ENCODE results near the gene ZNF593. TPM values are rescaled to one million over a fixed set of nuclear protein-coding genes. Genes with fewer than 3 reads are reported as not detected.

Gene ZNF593
- total RNA-seq, 4 donors from 2014 or later = 10.4 to 41.6 (median 22.5) TPM

- 73% methylated on average over 5 of the region's 5 CpGs for WGBS
- H3K4me1 ChIP-seq = no peaks in the 10 kb centered on the region
- H3K9me3 ChIP-seq = no peaks in the 10 kb centered on the region
- H3K27me3 ChIP-seq = no peaks in the 10 kb centered on the region
- DNase-seq (ENCODE audit: extremely low spot score) = no peak
- TF ChIP-seq POLR2AphosphoS5 (IDR thresholded peaks at IDR 0.05) (no peak), EP300 (IDR thresholded peaks at IDR 0.05) (no peak), POLR2A (IDR thresholded peaks at IDR 0.05; ENCODE audit: low read depth) (no peak), CTCF (IDR thresholded peaks at IDR 0.05) (no peak)
- no peak overlapping the region for H3K4me3 ChIP-seq
- intact Hi-C loops (cut with DNase I) = no loop called here
- H3K36me3 ChIP-seq = no peaks in the 10 kb centered on the region
- H3K27ac ChIP-seq (replicated peaks in 1 of 4) = no peak overlapping the region
These were observed 40.6 kb downstream of the ZNF593 start for GRCh38 chr1:26210147-26210870.

GRCh38 chr1:26212726-26213125 lies 43.0 kb downstream of the ZNF593 start:
- H3K4me3 ChIP-seq = no peak overlapping the region
- DNase-seq (ENCODE audit: extremely low spot score) = no peak
- no peaks in the 10 kb centered on the region for H3K4me1 ChIP-seq
- no peaks in the 10 kb centered on the region for H3K36me3 ChIP-seq
- WGBS = 90% methylated on average over 5 of the region's 5 CpGs
- H3K27ac ChIP-seq (replicated peaks in 1 of 4) = no peak overlapping the region
- intact Hi-C loops (cut with DNase I) = no loop called here
- TF ChIP-seq EP300 (IDR thresholded peaks at IDR 0.05) = no peak
- no peak for TF ChIP-seq POLR2AphosphoS5 (IDR thresholded peaks at IDR 0.05)
- TF ChIP-seq POLR2A (IDR thresholded peaks at IDR 0.05; ENCODE audit: low read depth) = no peak
- no peak for TF ChIP-seq CTCF (IDR thresholded peaks at IDR 0.05)
- no peaks in the 10 kb centered on the region for H3K9me3 ChIP-seq
- H3K27me3 ChIP-seq = peaks cover 0 to under 1% (median 0%) of the 10 kb centered on the region in 4 donors

GRCh38 chr1:26213335-26213905 lies 43.7 kb downstream of the ZNF593 start:
- DNase-seq (ENCODE audit: extremely low spot score) = no peak
- WGBS = 82% methylated on average over 6 of the region's 6 CpGs

DNA sequence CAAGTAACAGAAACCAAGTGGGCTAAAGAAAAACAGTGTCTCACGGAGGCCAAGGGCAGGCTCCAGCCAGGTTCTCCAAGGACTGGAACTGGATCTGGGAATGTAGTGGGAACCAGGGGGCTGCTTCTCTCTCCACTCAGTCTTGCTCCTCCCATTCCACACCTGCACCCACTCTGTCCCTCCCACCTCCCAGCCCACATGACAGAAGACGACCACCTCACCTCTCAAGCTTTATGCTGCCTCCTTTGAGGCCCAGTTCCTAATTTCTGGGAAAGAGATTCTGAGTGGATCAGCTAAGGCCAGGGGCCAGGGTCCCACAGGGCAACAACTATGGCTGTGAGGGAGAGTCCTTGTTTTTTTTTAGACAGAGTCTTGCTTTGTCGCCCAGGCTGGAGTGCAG lies 45.5 kb downstream of the ZNF593 start:
- Histone ChIP-seq H3K27me3 (peaks cover 0 to 18% (median 0%) of the 10 kb centered on the region in 4 donors), H3K9me3 (no peaks in the 10 kb centered on the region), H3K36me3 (no peaks in the 10 kb centered on the region), H3K4me3 (no peak overlapping the region), H3K27ac (replicated peaks in 1 of 4) (no peak overlapping the region), H3K4me1 (no peaks in the 10 kb centered on the region)
- 63% methylated on average over 3 of the region's 3 CpGs for WGBS
- intact Hi-C loops (cut with DNase I) = no loop called here
- DNase-seq (ENCODE audit: extremely low spot score) = no peak
- TF ChIP-seq EP300 (IDR thresholded peaks at IDR 0.05) = no peak

More at GRCh38 chr1:26213335-26213905, 43.7 kb downstream of the ZNF593 start:
- H3K36me3 ChIP-seq = no peaks in the 10 kb centered on the region
- no peak overlapping the region for H3K4me3 ChIP-seq
- peaks cover 0 to 7% (median 0%) of the 10 kb centered on the region in 4 donors for H3K27me3 ChIP-seq
- H3K4me1 ChIP-seq = no peaks in the 10 kb centered on the region
- intact Hi-C loops (cut with DNase I) = no loop called here
- no peak for TF ChIP-seq CTCF (IDR thresholded peaks at IDR 0.05)
- no peak for TF ChIP-seq POLR2A (IDR thresholded peaks at IDR 0.05; ENCODE audit: low read depth)
- TF ChIP-seq POLR2AphosphoS5 (IDR thresholded peaks at IDR 0.05) = no peak
- TF ChIP-seq EP300 (IDR thresholded peaks at IDR 0.05) = no peak
- no peaks in the 10 kb centered on the region for H3K9me3 ChIP-seq
- H3K27ac ChIP-seq (replicated peaks in 1 of 4) = no peak overlapping the region

GRCh38 chr1:26218906-26219494 lies 49.3 kb downstream of the ZNF593 start:
- no peak for DNase-seq (ENCODE audit: extremely low spot score)
- no peaks in the 10 kb centered on the region for H3K4me1 ChIP-seq
- H3K9me3 ChIP-seq = no peaks in the 10 kb centered on the region
- peaks cover 0 to 40% (median 0%) of the 10 kb centered on the region in 4 donors for H3K27me3 ChIP-seq
- TF ChIP-seq CTCF (IDR thresholded peaks at IDR 0.05) (no peak), EP300 (IDR thresholded peaks at IDR 0.05) (no peak), POLR2A (IDR thresholded peaks at IDR 0.05; ENCODE audit: low read depth) (no peak), POLR2AphosphoS5 (IDR thresholded peaks at IDR 0.05) (no peak)
- WGBS = 69% methylated on average over 11 of the region's 11 CpGs
- intact Hi-C loops (cut with DNase I) = no loop called here
- H3K27ac ChIP-seq (replicated peaks in 1 of 4) = no peak overlapping the region
- H3K36me3 ChIP-seq = no peaks in the 10 kb centered on the region
- H3K4me3 ChIP-seq = no peak overlapping the region
